ENCODE results near the gene SCNN1B. TPM values are rescaled to one million over a fixed set of nuclear protein-coding genes. Genes with fewer than 3 reads are reported as not detected.
"Not testable (repeated sequence)": the region's sequence is repeated elsewhere in the genome, so short reads cannot be mapped to it uniquely, and the experiment has no call there.

The SCNN1B gene
- total RNA-seq, 1 donor from 2014 or later, result not detected

GRCh38 chr16:23378921-23379320 is 76.8 kb downstream of the SCNN1B start:
- Histone ChIP-seq H3K4me1 (no peaks in the 10 kb centered on the region), H3K27me3 (ENCODE audit: low read depth) (peaks cover 10% of the 10 kb centered on the region), H3K9me3 (replicated peaks) (no peaks in the 10 kb centered on the region), H3K4me3 (no peak overlapping the region), H3K36me3 (no peaks in the 10 kb centered on the region), H3K27ac (replicated peaks) (no peak overlapping the region)
- intact Hi-C loops (cut with micrococcal nuclease), result no loop called here
- DNase-seq, result no peak
- TF ChIP-seq CTCF (IDR thresholded peaks at IDR 0.05; ENCODE audit: borderline replicate concordance), result no peak

- TF ChIP-seq CTCF (IDR thresholded peaks at IDR 0.05; ENCODE audit: borderline replicate concordance), result no peak
- no peak overlapping the region for H3K4me3 ChIP-seq
- H3K4me1 ChIP-seq, result no peaks in the 10 kb centered on the region
- no peak for DNase-seq
- H3K36me3 ChIP-seq, result no peaks in the 10 kb centered on the region
- no peak overlapping the region for H3K27ac ChIP-seq (replicated peaks)
- intact Hi-C loops (cut with micrococcal nuclease), result no loop called here
- peaks cover 9% of the 10 kb centered on the region for H3K27me3 ChIP-seq (ENCODE audit: low read depth)
- no peaks in the 10 kb centered on the region for H3K9me3 ChIP-seq (replicated peaks)
These were observed 77.6 kb downstream of the SCNN1B start for GRCh38 chr16:23379707-23380106.

- H3K36me3 ChIP-seq, result no peaks in the 10 kb centered on the region
- intact Hi-C loops (cut with micrococcal nuclease), result no loop called here
- no peak for DNase-seq
- TF ChIP-seq CTCF (IDR thresholded peaks at IDR 0.05; ENCODE audit: borderline replicate concordance), result no peak
- no peaks in the 10 kb centered on the region for H3K9me3 ChIP-seq (replicated peaks)
- H3K4me3 ChIP-seq, result no peak overlapping the region
- no peaks in the 10 kb centered on the region for H3K4me1 ChIP-seq
- H3K27me3 ChIP-seq (ENCODE audit: low read depth), result peaks cover 4% of the 10 kb centered on the region
- H3K27ac ChIP-seq (replicated peaks), result no peak overlapping the region
These were observed 78.4 kb downstream of the SCNN1B start for GRCh38 chr16:23380501-23380951.

- intact Hi-C loops (cut with micrococcal nuclease); DNase-seq; H3K4me3 ChIP-seq; H3K4me1 ChIP-seq; H3K9me3 ChIP-seq (replicated peaks); H3K27ac ChIP-seq (replicated peaks); H3K27me3 ChIP-seq (ENCODE audit: low read depth); H3K36me3 ChIP-seq: not testable (repeated sequence)
These were observed 79.6 kb downstream of the SCNN1B start for GRCh38 chr16:23381702-23382101.

- no peak for TF ChIP-seq CTCF (IDR thresholded peaks at IDR 0.05; ENCODE audit: borderline replicate concordance)
- intact Hi-C loops (cut with micrococcal nuclease), result no loop called here
- Histone ChIP-seq H3K4me3 (no peak overlapping the region), H3K36me3 (no peaks in the 10 kb centered on the region), H3K4me1 (no peaks in the 10 kb centered on the region), H3K27ac (replicated peaks) (no peak overlapping the region), H3K27me3 (ENCODE audit: low read depth) (no peaks in the 10 kb centered on the region), H3K9me3 (replicated peaks) (no peaks in the 10 kb centered on the region)
- no peak for DNase-seq
These were observed 80.2 kb downstream of the SCNN1B start for GRCh38 chr16:23382279-23382678.

GRCh38 chr16:23383881-23384280 is 81.8 kb downstream of the SCNN1B start:
- intact Hi-C loops (cut with micrococcal nuclease), result no loop called here

More at GRCh38 chr16:23383881-23384280, 81.8 kb downstream of the SCNN1B start:
- H3K36me3 ChIP-seq, result peaks cover 13% of the 10 kb centered on the region
- no peaks in the 10 kb centered on the region for H3K4me1 ChIP-seq
- no peak overlapping the region for H3K27ac ChIP-seq (replicated peaks)
- H3K4me3 ChIP-seq, result no peak overlapping the region
- H3K9me3 ChIP-seq (replicated peaks), result no peaks in the 10 kb centered on the region
- no peak for DNase-seq
- no peak for TF ChIP-seq CTCF (IDR thresholded peaks at IDR 0.05; ENCODE audit: borderline replicate concordance)
- no peaks in the 10 kb centered on the region for H3K27me3 ChIP-seq (ENCODE audit: low read depth)

Data from left ventricle myocardium inferior (tissue), 1 donor.